Ishikawa (cell line): ENCODE measurements around the gene TNPO2.

Experiments used
- CEBPB ChIP-seq: IDR thresholded peaks from 2 replicates; pipeline ENCODE4 v1.6.1; 2012
- CREB1 ChIP-seq: IDR thresholded peaks from 2 replicates; pipeline ENCODE4 v1.6.1; 2012; ENCODE audit warnings: low read depth
- EGR1 ChIP-seq: IDR thresholded peaks from 2 replicates; pipeline ENCODE4 v1.6.1; 2012
- EP300 ChIP-seq: IDR thresholded peaks from 2 replicates; pipeline ENCODE4 v1.6.1; 2012; ENCODE audit warnings: borderline replicate concordance
- FOXM1 ChIP-seq: IDR thresholded peaks from 2 replicates; pipeline ENCODE4 v1.6.1; 2012; ENCODE audit warnings: low read depth, borderline replicate concordance
- MAX ChIP-seq: IDR thresholded peaks from 2 replicates; pipeline ENCODE4 v1.6.1; 2012
- NFIC ChIP-seq: IDR thresholded peaks from 2 replicates; pipeline ENCODE4 v1.6.1; 2012
- RAD21 ChIP-seq: IDR thresholded peaks from 2 replicates; pipeline ENCODE4 v1.6.1; 2012; ENCODE audit warnings: low read depth
- REST ChIP-seq: IDR thresholded peaks from 2 replicates; pipeline ENCODE4 v1.6.1; 2012; ENCODE audit warnings: low read depth, mild to moderate bottlenecking
- TAF1 ChIP-seq: IDR thresholded peaks from 2 replicates; pipeline ENCODE4 v1.6.1; 2012; ENCODE audit warnings: low read depth, mild to moderate bottlenecking
- TCF12 ChIP-seq: IDR thresholded peaks from 2 replicates; pipeline ENCODE4 v1.6.1; 2012; ENCODE audit warnings: low read depth
- TEAD4 ChIP-seq: IDR thresholded peaks from 2 replicates; pipeline ENCODE4 v1.6.1; 2012
- USF1 ChIP-seq: IDR thresholded peaks from 2 replicates; pipeline ENCODE4 v1.6.1; 2012
- YY1 ChIP-seq: IDR thresholded peaks from 2 replicates; pipeline ENCODE4 v1.6.1; 2012; ENCODE audit warnings: low read depth
- ZBTB7A ChIP-seq: IDR thresholded peaks from 2 replicates; pipeline ENCODE4 v1.6.1; 2012; ENCODE audit warnings: low read depth

TNPO2 gene

GRCh38 chr19:12721656-12722565 lies 1.8 kb downstream of the TNPO2 start:
- no peak for TF ChIP-seq CEBPB
- no peak for TF ChIP-seq TCF12
- TF ChIP-seq EP300 = no peak
- TF ChIP-seq YY1 = no peak

- TF ChIP-seq FOXM1 = no peak
- no peak for TF ChIP-seq YY1
- TF ChIP-seq MAX = no peak
- TF ChIP-seq EGR1 = no peak
- TF ChIP-seq TAF1 = no peak
- no peak for TF ChIP-seq CREB1
- no peak for TF ChIP-seq USF1
- no peak for TF ChIP-seq REST
- no peak for TF ChIP-seq NFIC
- TF ChIP-seq RAD21 = no peak
- TF ChIP-seq EP300 = no peak
- no peak for TF ChIP-seq CEBPB
- no peak for TF ChIP-seq ZBTB7A
- no peak for TF ChIP-seq TEAD4
- no peak for TF ChIP-seq TCF12
Observed at GRCh38 chr19:12720851-12721655, 2.7 kb downstream of the TNPO2 start.

GRCh38 chr19:12720296-12720695 lies 3.4 kb downstream of the TNPO2 start:
- TF ChIP-seq TAF1 = no peak
- no peak for TF ChIP-seq REST
- TF ChIP-seq TCF12 = no peak
- no peak for TF ChIP-seq EGR1
- no peak for TF ChIP-seq NFIC
- no peak for TF ChIP-seq YY1
- no peak for TF ChIP-seq CREB1
- TF ChIP-seq USF1 = no peak
- TF ChIP-seq TEAD4 = no peak
- no peak for TF ChIP-seq CEBPB
- TF ChIP-seq MAX = no peak
- TF ChIP-seq RAD21 = no peak
- TF ChIP-seq EP300 = no peak

GRCh38 chr19:12715929-12716328 lies 7.8 kb downstream of the TNPO2 start:
- TF ChIP-seq CREB1 (no peak), RAD21 (no peak), ZBTB7A (no peak), EGR1 (no peak), TAF1 (no peak), FOXM1 (no peak), REST (no peak), CEBPB (no peak), TEAD4 (no peak), YY1 (no peak), MAX (no peak), NFIC (no peak)
